Measurements from ENCODE around the gene CCDC154.

Gene CCDC154

GRCh38 chr16:1464894-1465566 is 20.7 kb upstream of the CCDC154 start:
- H3F3A ChIP-seq (ENCODE audit: low read depth): no peaks in the 10 kb centered on the region
- H3K9me3 ChIP-seq (ENCODE audit: insufficient read depth, low read depth, low read length): no peaks in the 10 kb centered on the region
- no peaks in the 10 kb centered on the region for H3K36me3 ChIP-seq (ENCODE audit: insufficient read depth, low read length)
- no peaks in the 10 kb centered on the region for H3K79me2 ChIP-seq (ENCODE audit: insufficient read depth, low read length)
- no peak overlapping the region for H3K9ac ChIP-seq (ENCODE audit: low read depth, low read length, poor library complexity, severe bottlenecking)
- no peaks in the 10 kb centered on the region for H3K4me1 ChIP-seq (ENCODE audit: insufficient read depth, low read length, poor library complexity, severe bottlenecking)
- H3K27me3 ChIP-seq (ENCODE audit: insufficient read depth, low read length, poor library complexity, severe bottlenecking): no peaks in the 10 kb centered on the region
- no peak overlapping the region for H3K4me2 ChIP-seq (ENCODE audit: low read depth, low read length, poor library complexity, severe bottlenecking)
- no peak overlapping the region for H3K4me3 ChIP-seq (ENCODE audit: low read length, poor library complexity, severe bottlenecking)
- no peaks in the 10 kb centered on the region for H3K9me2 ChIP-seq (replicated peaks; ENCODE audit: low read depth, low read length)
- H4K20me1 ChIP-seq (ENCODE audit: insufficient read depth, low read length, poor library complexity, severe bottlenecking): no peaks in the 10 kb centered on the region
- H2AFZ ChIP-seq (ENCODE audit: low read length): no peak overlapping the region
- TF ChIP-seq EZH2phosphoT487 (IDR thresholded peaks at IDR 0.05; ENCODE audit: borderline replicate concordance) (no peak), CTCF (conservative IDR thresholded peaks at IDR 0.05; ENCODE audit: low read length) (no peak)

- no peaks in the 10 kb centered on the region for H3K9me2 ChIP-seq (replicated peaks; ENCODE audit: low read depth, low read length)
- no peak overlapping the region for H2AFZ ChIP-seq (ENCODE audit: low read length)
- H3K4me3 ChIP-seq (ENCODE audit: low read length, poor library complexity, severe bottlenecking): no peak overlapping the region
- no peaks in the 10 kb centered on the region for H3K79me2 ChIP-seq (ENCODE audit: insufficient read depth, low read length)
- H3K9ac ChIP-seq (ENCODE audit: low read depth, low read length, poor library complexity, severe bottlenecking): no peak overlapping the region
- H3K4me1 ChIP-seq (ENCODE audit: insufficient read depth, low read length, poor library complexity, severe bottlenecking): no peaks in the 10 kb centered on the region
- H3K27me3 ChIP-seq (ENCODE audit: insufficient read depth, low read length, poor library complexity, severe bottlenecking): no peaks in the 10 kb centered on the region
- H3K36me3 ChIP-seq (ENCODE audit: insufficient read depth, low read length): no peaks in the 10 kb centered on the region
- H3F3A ChIP-seq (ENCODE audit: low read depth): no peaks in the 10 kb centered on the region
- no peaks in the 10 kb centered on the region for H4K20me1 ChIP-seq (ENCODE audit: insufficient read depth, low read length, poor library complexity, severe bottlenecking)
- TF ChIP-seq EZH2phosphoT487 (IDR thresholded peaks at IDR 0.05; ENCODE audit: borderline replicate concordance) (no peak), CTCF (conservative IDR thresholded peaks at IDR 0.05; ENCODE audit: low read length) (no peak)
- no peaks in the 10 kb centered on the region for H3K9me3 ChIP-seq (ENCODE audit: insufficient read depth, low read depth, low read length)
- H3K4me2 ChIP-seq (ENCODE audit: low read depth, low read length, poor library complexity, severe bottlenecking): no peak overlapping the region
Measured at GRCh38 chr16:1464196-1464893, 20.0 kb upstream of the CCDC154 start.

GRCh38 chr16:1461146-1461545 is 16.8 kb upstream of the CCDC154 start:
- Histone ChIP-seq H3K27me3 (ENCODE audit: insufficient read depth, low read length, poor library complexity, severe bottlenecking) (no peaks in the 10 kb centered on the region), H3K9me3 (ENCODE audit: insufficient read depth, low read depth, low read length) (no peaks in the 10 kb centered on the region), H3K4me1 (ENCODE audit: insufficient read depth, low read length, poor library complexity, severe bottlenecking) (no peaks in the 10 kb centered on the region), H2AFZ (ENCODE audit: low read length) (no peak overlapping the region), H3F3A (ENCODE audit: low read depth) (no peaks in the 10 kb centered on the region), H3K9ac (ENCODE audit: low read depth, low read length, poor library complexity, severe bottlenecking) (no peak overlapping the region), H3K4me2 (ENCODE audit: low read depth, low read length, poor library complexity, severe bottlenecking) (no peak overlapping the region), H3K36me3 (ENCODE audit: insufficient read depth, low read length) (no peaks in the 10 kb centered on the region), H4K20me1 (ENCODE audit: insufficient read depth, low read length, poor library complexity, severe bottlenecking) (no peaks in the 10 kb centered on the region), H3K79me2 (ENCODE audit: insufficient read depth, low read length) (no peaks in the 10 kb centered on the region), H3K9me2 (replicated peaks; ENCODE audit: low read depth, low read length) (no peaks in the 10 kb centered on the region), H3K4me3 (ENCODE audit: low read length, poor library complexity, severe bottlenecking) (no peak overlapping the region)
- TF ChIP-seq EZH2phosphoT487 (IDR thresholded peaks at IDR 0.05; ENCODE audit: borderline replicate concordance): no peak
- no peak for TF ChIP-seq CTCF (conservative IDR thresholded peaks at IDR 0.05; ENCODE audit: low read length)

All from Loucy (cell line).